Measurements from ENCODE around the gene ENDOU.

GRCh38 chr12:47742253-47742825 lies 17.0 kb upstream of the ENDOU start:
- TF ChIP-seq CTCF (IDR thresholded peaks at IDR 0.05) (peak; percentile 93 to 99 (median 94)), POLR2A (IDR thresholded peaks at IDR 0.05) (no peak)
